Fibroblast of skin of back (primary cell): ENCODE results near the gene TRMT1.
"Not testable (repeated sequence)": the region's sequence is repeated elsewhere in the genome, so short reads cannot be mapped to it uniquely, and the experiment has no call there.

Experiments used
- DNase-seq: peaks from one replicate; pipeline ENCODE4 v3.0.0-alpha.2; 2013

Gene TRMT1

DNA sequence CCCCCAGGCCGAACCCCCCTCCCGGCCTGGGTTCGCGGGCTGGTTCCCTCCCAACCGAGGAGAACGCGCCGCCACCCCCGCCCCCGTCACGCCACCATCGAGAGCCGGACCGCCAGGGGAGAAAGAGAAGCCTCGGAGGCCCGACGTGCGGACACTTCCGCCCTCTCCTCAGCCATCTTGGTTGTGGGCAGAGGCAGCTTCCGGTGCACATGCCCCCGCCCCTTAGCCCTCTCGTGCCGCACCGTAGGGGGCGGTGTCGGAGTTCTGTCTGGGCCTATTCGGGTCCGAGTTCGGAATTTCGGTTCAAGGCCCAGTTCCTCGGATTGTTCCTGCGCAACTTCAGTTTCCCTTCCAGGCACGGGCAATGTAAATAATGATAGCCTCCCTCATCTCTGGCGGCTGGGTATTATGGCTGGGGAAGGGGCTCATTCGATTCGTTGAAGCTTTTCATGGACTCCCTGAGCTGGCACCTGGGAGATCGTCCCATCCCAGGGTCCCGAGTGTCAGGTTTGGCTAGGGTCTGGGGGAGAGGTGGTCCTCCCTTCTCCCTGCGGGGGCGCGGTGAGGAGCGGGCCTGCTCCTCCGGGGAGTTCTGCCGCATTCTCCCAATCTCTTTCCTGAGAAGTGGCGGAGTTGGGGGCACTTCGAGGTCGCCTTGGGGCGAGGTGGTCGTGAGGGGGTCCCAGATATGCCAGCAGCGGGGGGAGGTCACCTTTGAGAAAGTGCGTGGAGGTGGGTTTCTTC is 33.8 kb upstream of the TRMT1 start, which contains the start of the genes IER2 and STX10:
Gene IER2 (plus strand): TSS at position 225 of the 744 bp plus-strand sequence. CDS start 2,776 bp downstream, outside the sequence.
Gene STX10 (minus strand): TSS at position 189 of the 744 bp plus-strand sequence. CDS start 202 bp downstream, outside the sequence.
- DNase-seq = peak; percentile 95

DNA sequence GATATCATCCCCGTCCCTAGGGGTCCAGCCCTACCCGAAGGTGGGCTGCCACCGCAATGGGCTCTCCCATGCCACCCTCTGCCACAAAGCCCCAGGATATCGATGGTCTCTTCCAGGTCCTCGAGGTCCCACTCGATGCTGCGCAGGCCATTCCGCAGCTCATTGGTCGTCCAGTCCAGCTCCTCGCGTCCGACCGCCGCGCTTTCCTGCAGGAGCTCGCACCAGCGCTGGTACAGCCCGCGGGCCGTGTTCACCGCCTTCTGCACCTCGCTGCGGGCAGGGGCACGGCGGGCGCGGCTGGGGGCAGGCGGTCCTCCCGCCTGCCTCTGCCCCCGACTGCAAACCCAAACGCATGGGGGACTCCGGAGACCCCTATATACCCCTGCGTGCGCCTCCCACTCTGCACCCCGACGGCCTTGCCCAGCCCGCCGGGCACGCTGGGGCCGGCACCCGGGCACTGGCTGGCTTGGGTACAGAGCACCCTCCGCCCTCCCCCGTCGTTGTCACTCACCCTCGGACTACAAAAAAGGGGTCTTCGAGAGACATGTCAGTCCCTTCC is 33.2 kb upstream of the TRMT1 start:
- DNase-seq = peak; percentile 52

DNA sequence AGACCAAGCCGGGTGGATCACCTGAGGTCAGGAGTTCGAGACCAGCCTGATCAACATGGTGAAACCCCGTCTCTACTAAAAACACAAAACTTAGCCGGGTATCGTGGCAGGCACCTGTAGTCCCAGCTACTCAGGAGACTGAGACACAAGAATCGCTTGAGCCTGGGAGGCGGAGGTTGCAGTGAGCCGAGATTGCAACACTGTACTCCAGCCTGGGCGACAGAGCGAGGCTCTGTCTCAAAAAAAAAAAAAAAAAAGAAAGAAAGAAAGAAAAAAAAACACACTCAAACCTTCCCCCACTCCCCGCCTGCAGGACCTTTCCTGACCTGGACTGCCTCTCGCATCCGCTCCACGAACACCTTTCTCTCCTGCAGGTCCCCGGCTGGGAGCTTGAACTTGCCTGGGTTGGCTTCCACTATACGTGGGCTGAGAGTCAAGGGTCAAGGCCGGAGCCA is 32.7 kb upstream of the TRMT1 start:
- not testable (repeated sequence) for DNase-seq

DNA sequence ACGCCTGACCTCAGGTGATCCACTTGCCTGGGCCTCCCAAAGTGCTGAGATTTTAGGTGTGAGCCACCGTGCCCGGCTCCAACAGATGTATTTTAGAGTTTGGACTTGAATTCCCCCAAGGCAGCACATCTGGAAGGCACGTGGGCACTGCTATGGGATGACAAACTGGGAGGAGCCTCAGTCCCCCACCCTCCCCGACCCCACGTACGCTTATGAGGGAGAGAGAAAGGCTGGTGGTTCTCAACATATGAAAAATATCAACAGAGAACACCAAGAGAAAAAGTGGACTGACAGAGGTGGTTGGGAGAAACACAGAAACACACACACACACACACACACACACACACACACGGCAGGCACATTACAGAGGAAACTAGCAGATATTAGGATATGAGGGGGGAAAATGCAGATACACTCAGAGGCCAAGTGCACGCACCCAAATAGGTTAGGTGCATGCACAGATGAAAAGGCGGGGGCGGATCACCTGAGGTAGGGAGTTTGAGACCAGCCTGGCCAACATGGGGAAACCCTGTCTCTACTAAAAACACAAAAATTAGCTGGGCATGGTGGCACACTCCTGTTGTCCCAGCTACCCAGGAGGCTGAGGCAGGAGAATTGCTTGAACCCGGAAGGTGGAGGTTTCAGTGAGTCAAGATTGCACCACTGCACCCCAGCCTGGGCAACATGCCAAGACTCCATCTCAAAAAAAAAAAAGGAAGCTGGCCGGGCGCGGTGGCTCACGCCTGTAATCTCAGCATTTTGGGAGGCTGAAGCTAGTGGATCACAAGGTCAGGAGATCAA is 30.4 kb upstream of the TRMT1 start:
- no peak for DNase-seq

DNA sequence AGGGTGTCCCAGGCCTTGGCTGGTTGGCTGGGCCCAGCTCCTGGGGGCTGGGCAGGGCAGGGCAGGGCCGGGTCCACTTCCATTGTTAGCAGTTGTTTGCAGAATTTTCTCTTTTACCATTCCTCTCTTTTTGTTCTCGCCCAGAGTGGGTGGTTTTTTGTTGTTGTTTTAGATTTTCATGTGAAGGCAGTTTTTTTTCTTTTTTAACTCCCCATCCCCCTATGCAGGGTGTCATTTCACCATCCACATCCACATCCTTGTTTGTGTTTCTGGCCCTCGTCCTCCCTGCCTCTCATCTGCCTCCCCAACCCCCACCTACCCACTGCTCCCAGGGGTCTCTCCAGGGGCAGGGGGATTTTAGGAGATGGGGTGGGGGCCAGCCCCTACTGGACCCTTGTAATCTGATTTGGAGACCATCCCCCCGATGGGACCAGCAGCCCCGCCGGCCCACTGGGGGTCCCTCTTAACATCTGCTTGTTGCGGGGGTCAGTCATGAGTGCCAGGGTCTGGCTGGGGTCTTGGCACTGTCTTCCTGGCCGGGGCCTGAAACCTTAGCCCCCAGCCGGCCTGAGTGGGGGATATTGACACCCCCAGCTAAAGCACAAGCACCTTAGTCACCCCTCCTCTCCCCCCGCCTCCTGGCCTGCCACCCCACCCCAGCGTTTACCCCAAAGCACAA is 23.2 kb upstream of the TRMT1 start:
- no peak for DNase-seq

DNA sequence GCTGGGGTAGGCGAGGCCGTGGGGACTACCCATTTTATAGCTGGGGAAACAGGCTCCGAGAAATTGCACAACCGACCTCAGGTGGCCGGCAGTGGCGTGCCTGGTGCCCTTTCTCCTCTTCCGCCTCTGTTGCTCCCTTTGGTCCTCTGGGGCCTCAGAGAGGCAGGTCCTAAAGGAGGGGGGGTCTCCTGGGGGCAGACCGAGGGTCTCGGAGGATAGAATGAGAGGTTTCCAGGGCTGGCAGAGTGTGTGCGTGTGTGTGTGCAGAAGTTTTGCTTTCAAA is 22.3 kb upstream of the TRMT1 start:
- DNase-seq = no peak

DNA sequence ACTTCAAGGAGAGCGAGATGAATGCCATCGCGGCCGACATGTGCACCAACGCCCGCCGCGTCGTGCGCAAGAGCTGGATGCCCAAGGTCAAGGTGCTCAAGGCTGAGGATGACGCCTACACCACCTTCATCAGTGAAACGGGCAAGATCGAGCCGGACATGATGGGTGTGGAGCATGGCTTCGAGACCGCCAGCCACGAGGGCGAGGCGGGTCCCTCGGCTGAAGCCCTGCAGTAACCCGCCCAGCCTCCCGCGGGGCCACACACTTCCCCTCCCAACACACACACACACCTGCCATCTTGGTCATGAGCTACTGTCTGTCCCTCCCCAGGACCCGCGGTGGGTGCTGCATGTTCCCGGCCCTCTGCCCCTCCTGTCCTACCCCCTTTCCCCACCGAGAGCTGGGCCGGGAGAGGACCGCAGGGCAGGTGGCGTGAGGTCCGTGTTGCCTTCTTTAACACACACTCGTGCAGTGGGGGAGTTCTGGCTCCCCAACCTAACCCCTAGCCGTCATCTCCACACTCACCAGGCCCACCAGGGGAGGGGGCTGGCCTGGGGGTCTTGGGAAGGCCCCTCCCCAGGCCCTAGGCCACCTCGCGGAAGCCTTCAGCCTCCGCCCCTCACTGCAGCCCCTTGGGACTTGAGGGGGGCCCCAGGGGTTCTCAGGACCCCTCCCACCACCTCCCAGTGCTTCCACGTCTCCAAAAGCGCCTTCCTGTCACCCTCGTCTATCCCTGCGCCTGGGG is 21.8 kb upstream of the TRMT1 start:
- DNase-seq = no peak

DNA sequence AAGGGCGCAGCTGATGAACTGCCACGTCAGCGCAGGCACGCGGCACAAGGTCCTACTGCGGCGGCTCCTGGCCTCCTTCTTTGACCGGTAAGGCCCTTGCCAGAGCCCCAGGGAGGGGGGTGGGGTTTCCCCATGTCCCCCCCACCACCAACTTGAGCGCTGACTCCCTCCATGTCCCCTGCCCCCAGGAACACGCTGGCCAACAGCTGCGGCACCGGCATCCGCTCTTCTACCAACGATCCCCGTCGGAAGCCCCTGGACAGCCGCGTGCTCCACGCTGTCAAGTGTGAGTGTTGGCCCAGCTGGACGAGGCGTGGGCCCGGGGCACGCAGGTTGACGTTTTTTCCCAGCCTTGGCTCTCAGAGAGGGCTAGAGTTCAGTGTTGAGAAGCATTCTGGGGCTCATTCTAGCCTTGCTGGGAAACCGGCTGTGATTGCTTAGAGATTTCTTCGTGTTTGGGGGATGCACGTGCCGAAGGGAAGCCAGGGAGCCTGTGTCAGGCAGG is 20.8 kb upstream of the TRMT1 start:
- DNase-seq = no peak

DNA sequence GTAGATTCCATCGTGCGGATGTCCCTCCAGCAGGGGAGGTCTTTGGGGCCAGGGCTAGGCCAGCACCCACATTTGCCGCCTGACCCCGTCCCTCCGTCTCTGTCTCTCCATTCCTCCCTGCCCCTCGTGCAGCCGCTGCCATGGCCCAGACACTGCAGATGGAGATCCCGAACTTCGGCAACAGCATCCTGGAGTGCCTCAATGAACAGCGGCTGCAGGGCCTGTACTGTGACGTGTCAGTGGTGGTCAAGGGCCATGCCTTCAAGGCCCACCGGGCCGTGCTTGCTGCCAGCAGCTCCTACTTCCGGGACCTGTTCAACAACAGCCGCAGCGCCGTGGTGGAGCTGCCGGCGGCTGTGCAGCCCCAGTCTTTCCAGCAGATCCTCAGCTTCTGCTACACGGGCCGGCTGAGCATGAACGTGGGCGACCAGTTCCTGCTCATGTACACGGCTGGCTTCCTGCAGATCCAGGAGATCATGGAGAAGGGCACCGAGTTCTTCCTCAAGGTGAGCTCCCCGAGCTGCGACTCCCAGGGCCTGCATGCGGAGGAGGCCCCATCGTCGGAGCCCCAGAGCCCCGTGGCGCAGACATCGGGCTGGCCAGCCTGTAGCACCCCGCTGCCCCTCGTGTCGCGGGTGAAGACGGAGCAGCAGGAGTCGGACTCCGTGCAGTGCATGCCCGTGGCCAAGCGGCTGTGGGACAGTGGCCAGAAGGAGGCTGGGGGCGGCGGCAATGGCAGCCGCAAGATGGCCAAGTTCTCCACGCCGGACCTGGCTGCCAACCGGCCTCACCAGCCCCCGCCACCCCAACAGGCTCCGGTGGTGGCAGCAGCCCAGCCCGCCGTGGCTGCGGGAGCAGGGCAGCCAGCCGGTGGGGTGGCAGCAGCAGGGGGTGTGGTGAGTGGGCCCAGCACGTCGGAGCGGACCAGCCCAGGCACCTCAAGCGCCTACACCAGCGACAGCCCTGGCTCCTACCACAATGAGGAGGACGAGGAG is 18.8 kb upstream of the TRMT1 start:
- no peak for DNase-seq

DNA sequence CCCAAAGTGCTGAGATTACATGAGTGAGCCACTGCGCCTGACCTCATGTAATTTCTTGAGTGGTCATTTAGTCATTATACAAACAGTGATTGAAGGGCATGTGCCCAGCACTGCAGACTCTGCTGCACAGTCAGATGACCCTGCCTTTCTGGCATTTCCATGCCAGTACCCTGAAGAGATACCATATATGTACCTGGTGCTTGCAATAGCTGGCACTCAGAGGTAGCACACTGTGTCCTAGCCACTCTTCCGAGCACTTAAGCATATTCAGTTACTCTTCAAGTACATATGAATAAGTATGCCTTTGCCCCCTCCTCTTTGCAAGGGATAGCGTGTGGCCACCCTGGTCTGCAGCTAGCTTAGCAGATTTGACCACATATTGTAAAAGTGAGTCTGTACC is 18.1 kb upstream of the TRMT1 start:
- no peak for DNase-seq

DNA sequence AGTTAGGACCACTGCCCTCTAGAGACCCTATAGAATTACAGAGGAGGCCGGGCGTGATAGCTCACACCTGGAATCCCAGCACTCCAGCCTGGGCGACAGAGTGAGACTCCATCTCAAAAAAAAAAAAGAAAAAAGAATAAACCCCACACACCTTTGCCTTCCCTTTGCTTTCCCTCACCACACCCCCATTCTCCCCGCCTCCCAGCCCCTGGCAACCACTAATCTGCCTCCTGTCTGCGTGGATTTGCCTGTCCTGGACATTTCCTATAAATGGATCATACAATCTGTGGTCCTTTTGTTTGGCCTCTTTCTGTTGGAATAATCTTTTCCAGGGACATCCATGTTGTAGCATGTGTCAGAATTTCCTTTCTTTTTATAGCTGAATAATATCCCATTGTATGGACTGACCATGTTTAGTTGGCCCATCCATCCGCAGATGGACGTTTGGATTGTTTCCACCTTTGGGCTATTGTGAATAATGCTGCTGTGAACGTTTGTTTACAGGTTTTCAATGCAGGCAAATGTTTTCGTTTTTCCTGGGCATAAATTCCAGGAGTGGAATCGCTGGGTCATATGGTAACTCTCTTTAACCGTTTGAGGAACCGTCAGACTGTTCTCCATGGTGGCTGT is 16.8 kb upstream of the TRMT1 start:
- DNase-seq = no peak

DNA sequence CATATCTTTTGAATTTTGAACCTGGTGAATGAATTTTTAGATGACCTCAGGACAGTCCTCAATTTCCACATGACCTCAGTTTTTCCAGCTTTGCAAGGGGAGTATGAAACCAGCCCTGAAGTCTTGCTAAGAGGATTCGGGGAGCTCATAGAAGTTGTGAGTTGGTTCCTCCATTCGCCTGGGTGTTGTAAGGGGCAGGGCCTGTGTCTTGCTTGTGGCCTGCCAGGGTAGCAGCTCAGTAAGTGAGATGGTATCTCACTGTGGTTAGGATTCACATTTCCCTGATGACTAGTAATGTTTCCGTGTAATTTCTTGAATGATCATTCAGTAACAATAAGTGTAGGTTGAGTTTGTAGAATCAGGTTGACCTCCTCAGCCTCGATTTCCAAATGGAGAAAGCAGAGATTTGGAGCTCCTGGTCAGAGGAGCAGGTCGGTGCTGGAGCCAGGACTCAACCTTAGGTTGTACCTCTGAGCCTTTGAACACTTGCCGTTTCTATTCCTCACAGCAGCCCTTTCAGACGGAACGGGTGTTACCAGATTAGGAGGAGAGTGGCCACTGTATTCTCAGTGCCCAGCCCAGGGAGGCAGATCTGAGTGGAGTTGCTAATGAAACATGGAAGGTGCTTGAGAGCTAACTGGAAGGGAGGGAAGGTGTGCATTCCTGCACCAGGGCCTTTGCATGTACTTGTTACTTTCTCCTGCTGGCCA is 16.1 kb upstream of the TRMT1 start:
- DNase-seq = peak; percentile 52

DNA sequence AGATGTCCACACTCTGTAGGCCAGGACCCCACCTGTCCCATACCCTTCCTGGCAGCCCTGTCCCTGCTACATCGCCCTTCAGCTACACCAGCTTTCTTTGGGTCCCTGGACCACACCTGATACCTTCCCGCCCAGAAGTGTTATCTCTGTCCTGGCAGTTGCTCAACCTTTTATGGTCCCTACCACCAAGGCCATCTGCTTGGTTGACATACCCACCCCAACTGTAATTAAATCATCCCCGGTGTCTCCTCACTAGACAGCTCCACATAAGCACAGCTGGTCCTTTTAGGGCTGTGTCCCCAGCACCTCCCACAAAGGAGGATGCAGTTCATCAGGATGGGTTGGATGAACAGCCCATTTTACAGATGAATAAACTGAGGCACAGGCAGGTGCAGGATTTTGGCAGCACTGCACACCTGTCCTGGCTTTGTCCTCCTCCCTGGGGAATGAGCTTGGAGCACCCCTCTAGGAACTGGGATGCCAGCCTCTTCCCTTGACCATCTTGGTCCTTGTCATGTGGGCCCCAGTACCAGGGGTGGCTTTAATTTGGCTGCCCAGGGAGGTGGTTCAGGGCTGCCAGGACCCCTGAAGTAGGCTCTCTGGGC is 14.4 kb upstream of the TRMT1 start:
- DNase-seq = no peak

DNA sequence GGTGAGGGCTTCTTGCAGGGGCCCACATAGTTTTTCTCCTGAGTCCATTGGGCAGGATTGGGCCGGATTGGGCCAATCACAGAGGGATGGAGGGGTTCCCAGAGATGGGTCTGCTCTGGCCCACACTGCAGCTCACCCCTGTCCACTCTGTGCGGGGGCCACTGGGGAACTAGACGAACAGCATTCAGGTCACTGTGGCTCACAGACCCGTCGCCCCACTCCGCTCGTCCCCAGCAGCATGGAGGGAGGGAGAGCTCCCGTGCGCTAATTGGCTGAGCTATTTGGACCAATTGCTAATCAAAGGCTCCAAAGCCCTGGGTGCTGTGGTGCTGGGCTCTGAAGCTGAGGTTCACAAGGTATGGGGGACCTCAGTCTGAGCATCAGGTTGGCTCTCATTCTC is 12.8 kb upstream of the TRMT1 start:
- DNase-seq = no peak

DNA sequence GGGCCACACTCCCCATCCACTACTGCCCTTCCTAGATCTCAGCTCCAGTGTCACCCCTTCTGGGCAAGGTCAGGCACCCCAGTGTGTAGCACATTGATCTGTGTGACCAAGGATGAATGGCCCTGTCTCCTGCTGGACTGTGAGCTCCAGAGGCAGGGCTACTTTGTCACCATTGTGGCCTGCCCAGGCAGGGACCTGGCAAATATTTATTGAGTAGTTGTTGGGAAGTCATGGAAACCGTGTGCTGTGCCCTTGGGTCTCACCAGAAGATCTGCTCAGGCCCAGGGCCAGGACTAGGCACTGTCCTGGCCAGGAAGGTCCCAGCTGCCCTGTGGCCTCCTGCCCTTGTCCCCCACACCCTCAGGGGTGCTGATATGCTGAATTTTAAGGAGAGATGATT is 12.0 kb upstream of the TRMT1 start:
- no peak for DNase-seq

DNA sequence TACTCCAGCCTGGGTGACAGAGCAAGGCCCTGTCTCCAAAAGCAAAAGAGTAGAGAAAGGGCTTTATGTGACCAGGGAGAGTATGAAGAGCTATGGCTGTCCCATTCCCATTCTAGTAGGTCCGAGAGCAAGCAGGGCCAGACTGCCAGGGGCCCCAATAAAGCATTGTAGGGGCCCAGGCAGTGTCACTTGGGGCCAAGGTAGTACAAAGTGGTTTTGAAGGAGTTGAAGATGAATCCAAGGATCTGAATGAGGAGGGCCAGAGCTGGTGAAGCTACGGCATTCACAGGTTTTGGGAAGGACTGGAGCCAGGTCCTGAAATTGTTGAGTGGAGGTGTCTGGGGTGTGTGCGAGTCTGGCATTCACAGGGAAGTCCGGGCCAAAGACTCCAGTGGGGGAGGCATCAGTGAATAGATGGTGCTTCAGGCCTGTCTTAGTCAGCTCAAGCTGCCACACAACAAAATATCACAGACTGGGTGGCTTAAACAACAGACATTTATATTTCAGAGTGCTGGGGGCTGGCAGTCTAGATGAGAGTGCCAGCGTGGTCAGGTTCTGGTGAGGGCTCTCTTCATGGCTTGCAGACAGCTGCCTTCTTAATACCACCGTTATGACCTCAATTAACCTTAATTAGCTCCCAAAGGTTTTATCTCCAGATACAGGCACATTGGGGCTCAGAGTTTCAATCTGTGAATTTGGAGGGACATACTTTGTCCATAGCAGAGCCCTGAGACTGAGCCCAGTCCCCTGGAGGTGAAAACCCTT is 11.5 kb upstream of the TRMT1 start:
- no peak for DNase-seq

DNA sequence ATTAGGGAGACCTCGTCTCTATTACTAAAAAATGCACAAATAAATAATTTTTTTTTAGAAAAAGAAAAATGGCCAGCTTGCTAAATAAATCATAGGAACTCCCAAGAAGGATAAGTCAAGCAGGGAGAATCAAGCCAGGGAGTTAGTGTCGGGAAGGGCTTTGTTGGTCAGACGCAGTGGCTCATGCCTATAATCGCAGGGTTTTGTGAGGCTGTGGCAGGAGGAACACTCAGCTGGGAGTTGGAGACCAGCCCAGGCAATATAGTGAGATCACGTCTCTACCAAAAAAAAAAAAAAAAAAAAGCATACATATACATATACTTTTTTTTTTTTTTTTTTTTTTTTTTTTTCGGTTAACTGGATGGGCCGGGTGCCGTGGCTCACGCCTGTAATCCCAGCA is 10.5 kb upstream of the TRMT1 start:
- DNase-seq = no peak
